Measurements from ENCODE around the gene PDE8A. TPM values are rescaled to one million over a fixed set of nuclear protein-coding genes. Genes with fewer than 3 reads are reported as not detected.

The PDE8A gene
- total and polyA plus RNA-seq, 2 experiments from 2014 or later, result 5.6 to 7.5 TPM

DNA sequence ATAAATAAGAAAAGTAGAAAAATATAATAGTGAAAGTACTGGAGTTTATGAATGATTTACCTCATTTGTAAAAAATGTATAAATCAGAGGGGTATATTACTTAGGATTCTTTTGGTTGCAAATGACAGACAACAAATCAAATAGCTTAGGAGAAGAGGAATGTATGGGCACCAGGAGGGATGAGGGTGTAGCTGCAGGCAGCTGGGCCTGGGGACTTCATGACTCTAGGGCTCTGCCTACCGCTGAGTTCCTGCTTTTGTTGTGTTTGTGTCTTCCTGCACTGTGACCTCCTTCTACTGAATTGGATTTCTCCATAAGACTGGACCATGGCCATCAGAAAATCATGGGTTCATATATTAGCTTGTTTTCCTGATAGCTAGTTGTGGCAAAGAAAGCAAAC, 27.9 kb upstream of the PDE8A start:
- Histone ChIP-seq H3K4me3 (no peak overlapping the region), H3K9me2 (ENCODE audit: insufficient read depth) (no peaks in the 10 kb centered on the region), H3K4me2 (no peak overlapping the region), H4K20me1 (replicated peaks; ENCODE audit: insufficient read depth) (no peaks in the 10 kb centered on the region), H3F3A (replicated peaks; ENCODE audit: low read depth) (no peaks in the 10 kb centered on the region), H2AFZ (0 out of 2 replicates have a peak overlapping the region, but pooled peaks have one; percentile 32), H3K4me1 (ENCODE audit: insufficient read depth) (peaks cover 6% of the 10 kb centered on the region; the same call in 1 of the 2 replicates), H3K36me3 (ENCODE audit: insufficient read depth) (no peaks in the 10 kb centered on the region), H3K27ac (ENCODE audit: low read depth) (no peak overlapping the region), H3K27me3 (ENCODE audit: insufficient read depth) (no peaks in the 10 kb centered on the region), H3K79me2 (replicated peaks; ENCODE audit: insufficient read depth) (no peaks in the 10 kb centered on the region)
- ATAC-seq, result no peak
- Mint-ChIP-seq H3K9me3 (no peaks in the 10 kb centered on the region), H3K36me3 (ENCODE audit: low read depth) (no peaks in the 10 kb centered on the region), H3K4me3 (no peak overlapping the region), H3K27ac (no peak overlapping the region), H3K4me1 (peaks cover 16% of the 10 kb centered on the region; the same call in 2 of the 3 replicates), H3K27me3 (ENCODE audit: insufficient read depth, low read depth, poor library complexity) (no peaks in the 10 kb centered on the region)
- TF ChIP-seq, protein P1, sequence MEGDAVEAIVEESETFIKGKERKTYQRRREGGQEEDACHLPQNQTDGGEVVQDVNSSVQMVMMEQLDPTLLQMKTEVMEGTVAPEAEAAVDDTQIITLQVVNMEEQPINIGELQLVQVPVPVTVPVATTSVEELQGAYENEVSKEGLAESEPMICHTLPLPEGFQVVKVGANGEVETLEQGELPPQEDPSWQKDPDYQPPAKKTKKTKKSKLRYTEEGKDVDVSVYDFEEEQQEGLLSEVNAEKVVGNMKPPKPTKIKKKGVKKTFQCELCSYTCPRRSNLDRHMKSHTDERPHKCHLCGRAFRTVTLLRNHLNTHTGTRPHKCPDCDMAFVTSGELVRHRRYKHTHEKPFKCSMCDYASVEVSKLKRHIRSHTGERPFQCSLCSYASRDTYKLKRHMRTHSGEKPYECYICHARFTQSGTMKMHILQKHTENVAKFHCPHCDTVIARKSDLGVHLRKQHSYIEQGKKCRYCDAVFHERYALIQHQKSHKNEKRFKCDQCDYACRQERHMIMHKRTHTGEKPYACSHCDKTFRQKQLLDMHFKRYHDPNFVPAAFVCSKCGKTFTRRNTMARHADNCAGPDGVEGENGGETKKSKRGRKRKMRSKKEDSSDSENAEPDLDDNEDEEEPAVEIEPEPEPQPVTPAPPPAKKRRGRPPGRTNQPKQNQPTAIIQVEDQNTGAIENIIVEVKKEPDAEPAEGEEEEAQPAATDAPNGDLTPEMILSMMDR (conservative IDR thresholded peaks at IDR 0.05; ENCODE audit: low read depth in 2 of 2), result no peak
- TF ChIP-seq, protein P2, sequence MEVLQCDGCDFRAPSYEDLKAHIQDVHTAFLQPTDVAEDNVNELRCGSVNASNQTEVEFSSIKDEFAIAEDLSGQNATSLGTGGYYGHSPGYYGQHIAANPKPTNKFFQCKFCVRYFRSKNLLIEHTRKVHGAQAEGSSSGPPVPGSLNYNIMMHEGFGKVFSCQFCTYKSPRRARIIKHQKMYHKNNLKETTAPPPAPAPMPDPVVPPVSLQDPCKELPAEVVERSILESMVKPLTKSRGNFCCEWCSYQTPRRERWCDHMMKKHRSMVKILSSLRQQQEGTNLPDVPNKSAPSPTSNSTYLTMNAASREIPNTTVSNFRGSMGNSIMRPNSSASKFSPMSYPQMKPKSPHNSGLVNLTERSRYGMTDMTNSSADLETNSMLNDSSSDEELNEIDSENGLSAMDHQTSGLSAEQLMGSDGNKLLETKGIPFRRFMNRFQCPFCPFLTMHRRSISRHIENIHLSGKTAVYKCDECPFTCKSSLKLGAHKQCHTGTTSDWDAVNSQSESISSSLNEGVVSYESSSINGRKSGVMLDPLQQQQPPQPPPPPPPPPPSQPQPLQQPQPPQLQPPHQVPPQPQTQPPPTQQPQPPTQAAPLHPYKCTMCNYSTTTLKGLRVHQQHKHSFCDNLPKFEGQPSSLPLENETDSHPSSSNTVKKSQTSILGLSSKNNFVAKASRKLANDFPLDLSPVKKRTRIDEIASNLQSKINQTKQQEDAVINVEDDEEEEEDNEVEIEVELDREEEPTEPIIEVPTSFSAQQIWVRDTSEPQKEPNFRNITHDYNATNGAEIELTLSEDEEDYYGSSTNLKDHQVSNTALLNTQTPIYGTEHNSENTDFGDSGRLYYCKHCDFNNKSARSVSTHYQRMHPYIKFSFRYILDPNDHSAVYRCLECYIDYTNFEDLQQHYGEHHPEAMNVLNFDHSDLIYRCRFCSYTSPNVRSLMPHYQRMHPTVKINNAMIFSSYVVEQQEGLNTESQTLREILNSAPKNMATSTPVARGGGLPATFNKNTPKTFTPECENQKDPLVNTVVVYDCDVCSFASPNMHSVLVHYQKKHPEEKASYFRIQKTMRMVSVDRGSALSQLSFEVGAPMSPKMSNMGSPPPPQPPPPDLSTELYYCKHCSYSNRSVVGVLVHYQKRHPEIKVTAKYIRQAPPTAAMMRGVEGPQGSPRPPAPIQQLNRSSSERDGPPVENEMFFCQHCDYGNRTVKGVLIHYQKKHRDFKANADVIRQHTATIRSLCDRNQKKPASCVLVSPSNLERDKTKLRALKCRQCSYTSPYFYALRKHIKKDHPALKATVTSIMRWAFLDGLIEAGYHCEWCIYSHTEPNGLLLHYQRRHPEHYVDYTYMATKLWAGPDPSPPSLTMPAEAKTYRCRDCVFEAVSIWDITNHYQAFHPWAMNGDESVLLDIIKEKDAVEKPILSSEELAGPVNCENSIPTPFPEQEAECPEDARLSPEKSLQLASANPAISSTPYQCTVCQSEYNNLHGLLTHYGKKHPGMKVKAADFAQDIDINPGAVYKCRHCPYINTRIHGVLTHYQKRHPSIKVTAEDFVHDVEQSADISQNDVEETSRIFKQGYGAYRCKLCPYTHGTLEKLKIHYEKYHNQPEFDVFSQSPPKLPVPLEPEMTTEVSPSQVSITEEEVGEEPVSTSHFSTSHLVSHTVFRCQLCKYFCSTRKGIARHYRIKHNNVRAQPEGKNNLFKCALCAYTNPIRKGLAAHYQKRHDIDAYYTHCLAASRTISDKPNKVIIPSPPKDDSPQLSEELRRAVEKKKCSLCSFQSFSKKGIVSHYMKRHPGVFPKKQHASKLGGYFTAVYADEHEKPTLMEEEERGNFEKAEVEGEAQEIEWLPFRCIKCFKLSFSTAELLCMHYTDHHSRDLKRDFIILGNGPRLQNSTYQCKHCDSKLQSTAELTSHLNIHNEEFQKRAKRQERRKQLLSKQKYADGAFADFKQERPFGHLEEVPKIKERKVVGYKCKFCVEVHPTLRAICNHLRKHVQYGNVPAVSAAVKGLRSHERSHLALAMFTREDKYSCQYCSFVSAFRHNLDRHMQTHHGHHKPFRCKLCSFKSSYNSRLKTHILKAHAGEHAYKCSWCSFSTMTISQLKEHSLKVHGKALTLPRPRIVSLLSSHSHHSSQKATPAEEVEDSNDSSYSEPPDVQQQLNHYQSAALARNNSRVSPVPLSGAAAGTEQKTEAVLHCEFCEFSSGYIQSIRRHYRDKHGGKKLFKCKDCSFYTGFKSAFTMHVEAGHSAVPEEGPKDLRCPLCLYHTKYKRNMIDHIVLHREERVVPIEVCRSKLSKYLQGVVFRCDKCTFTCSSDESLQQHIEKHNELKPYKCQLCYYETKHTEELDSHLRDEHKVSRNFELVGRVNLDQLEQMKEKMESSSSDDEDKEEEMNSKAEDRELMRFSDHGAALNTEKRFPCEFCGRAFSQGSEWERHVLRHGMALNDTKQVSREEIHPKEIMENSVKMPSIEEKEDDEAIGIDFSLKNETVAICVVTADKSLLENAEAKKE (CRISPR knock-in tag; IDR thresholded peaks at IDR 0.05), result no peak
- TF ChIP-seq CREB1 (CRISPR knock-in tag; IDR thresholded peaks at IDR 0.05; ENCODE audit: low read depth) (no peak), NANOG (IDR thresholded peaks at IDR 0.05; ENCODE audit: borderline replicate concordance) (no peak), EZH2phosphoT487 (IDR thresholded peaks at IDR 0.05; ENCODE audit: unreplicated experiment) (no peak), POLR2AphosphoS5 (IDR thresholded peaks at IDR 0.05; ENCODE audit: low read depth) (no peak), ZNF114 (CRISPR knock-in tag; IDR thresholded peaks at IDR 0.05) (no peak), JUNB (IDR thresholded peaks at IDR 0.05; ENCODE audit: unreplicated experiment) (no peak), ZNF331 (CRISPR knock-in tag; IDR thresholded peaks at IDR 0.05; ENCODE audit: low read depth) (no peak), EZH2 (IDR thresholded peaks at IDR 0.05; ENCODE audit: low read depth, unreplicated experiment) (no peak), STAT1 (IDR thresholded peaks at IDR 0.05; ENCODE audit: unreplicated experiment) (no peak)
- TF ChIP-seq, protein P3, sequence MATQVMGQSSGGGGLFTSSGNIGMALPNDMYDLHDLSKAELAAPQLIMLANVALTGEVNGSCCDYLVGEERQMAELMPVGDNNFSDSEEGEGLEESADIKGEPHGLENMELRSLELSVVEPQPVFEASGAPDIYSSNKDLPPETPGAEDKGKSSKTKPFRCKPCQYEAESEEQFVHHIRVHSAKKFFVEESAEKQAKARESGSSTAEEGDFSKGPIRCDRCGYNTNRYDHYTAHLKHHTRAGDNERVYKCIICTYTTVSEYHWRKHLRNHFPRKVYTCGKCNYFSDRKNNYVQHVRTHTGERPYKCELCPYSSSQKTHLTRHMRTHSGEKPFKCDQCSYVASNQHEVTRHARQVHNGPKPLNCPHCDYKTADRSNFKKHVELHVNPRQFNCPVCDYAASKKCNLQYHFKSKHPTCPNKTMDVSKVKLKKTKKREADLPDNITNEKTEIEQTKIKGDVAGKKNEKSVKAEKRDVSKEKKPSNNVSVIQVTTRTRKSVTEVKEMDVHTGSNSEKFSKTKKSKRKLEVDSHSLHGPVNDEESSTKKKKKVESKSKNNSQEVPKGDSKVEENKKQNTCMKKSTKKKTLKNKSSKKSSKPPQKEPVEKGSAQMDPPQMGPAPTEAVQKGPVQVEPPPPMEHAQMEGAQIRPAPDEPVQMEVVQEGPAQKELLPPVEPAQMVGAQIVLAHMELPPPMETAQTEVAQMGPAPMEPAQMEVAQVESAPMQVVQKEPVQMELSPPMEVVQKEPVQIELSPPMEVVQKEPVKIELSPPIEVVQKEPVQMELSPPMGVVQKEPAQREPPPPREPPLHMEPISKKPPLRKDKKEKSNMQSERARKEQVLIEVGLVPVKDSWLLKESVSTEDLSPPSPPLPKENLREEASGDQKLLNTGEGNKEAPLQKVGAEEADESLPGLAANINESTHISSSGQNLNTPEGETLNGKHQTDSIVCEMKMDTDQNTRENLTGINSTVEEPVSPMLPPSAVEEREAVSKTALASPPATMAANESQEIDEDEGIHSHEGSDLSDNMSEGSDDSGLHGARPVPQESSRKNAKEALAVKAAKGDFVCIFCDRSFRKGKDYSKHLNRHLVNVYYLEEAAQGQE (IDR thresholded peaks at IDR 0.05; ENCODE audit: unreplicated experiment), result no peak
- TF ChIP-seq, protein P4, sequence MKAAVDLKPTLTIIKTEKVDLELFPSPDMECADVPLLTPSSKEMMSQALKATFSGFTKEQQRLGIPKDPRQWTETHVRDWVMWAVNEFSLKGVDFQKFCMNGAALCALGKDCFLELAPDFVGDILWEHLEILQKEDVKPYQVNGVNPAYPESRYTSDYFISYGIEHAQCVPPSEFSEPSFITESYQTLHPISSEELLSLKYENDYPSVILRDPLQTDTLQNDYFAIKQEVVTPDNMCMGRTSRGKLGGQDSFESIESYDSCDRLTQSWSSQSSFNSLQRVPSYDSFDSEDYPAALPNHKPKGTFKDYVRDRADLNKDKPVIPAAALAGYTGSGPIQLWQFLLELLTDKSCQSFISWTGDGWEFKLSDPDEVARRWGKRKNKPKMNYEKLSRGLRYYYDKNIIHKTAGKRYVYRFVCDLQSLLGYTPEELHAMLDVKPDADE (IDR thresholded peaks at IDR 0.05), result no peak
- no peak for DNase-seq (ENCODE audit: low spot score)
